ENCODE results near the gene MPPE1.

The MPPE1 gene

GRCh38 chr18:11884396-11885030 lies 23.6 kb downstream of the MPPE1 start:
- DNase-seq: no peak

GRCh38 chr18:11883153-11883552 lies 25.0 kb downstream of the MPPE1 start:
- no peak for DNase-seq

- DNase-seq: no peak
These were observed 25.5 kb downstream of the MPPE1 start for GRCh38 chr18:11882636-11883035.

- no peak for DNase-seq
These were observed 27.4 kb downstream of the MPPE1 start for GRCh38 chr18:11880586-11881304.

GRCh38 chr18:11877497-11878135 lies 30.5 kb downstream of the MPPE1 start:
- DNase-seq: no peak

- DNase-seq: no peak
These were observed 33.4 kb downstream of the MPPE1 start for GRCh38 chr18:11874676-11875075.

- DNase-seq: no peak
These were observed 34.3 kb downstream of the MPPE1 start for GRCh38 chr18:11873670-11874340.

GRCh38 chr18:11872479-11873136 lies 35.5 kb downstream of the MPPE1 start:
- DNase-seq: peak in 1 of 2 experiments; percentile 7

- DNase-seq: no peak
These were observed 36.6 kb downstream of the MPPE1 start for GRCh38 chr18:11871501-11871900.

- DNase-seq: no peak
These were observed 39.9 kb downstream of the MPPE1 start for GRCh38 chr18:11868230-11868629.

GRCh38 chr18:11866764-11867163 lies 41.4 kb downstream of the MPPE1 start:
- DNase-seq: no peak

- DNase-seq: no peak
These were observed 41.8 kb downstream of the MPPE1 start for GRCh38 chr18:11866329-11866728.

- DNase-seq: no peak
These were observed 43.0 kb downstream of the MPPE1 start for GRCh38 chr18:11865071-11865470.

GRCh38 chr18:11864471-11864870 lies 43.6 kb downstream of the MPPE1 start:
- DNase-seq: no peak

GRCh38 chr18:11862468-11863137 lies 45.5 kb downstream of the MPPE1 start:
- DNase-seq: no peak

- DNase-seq: no peak
These were observed 46.4 kb downstream of the MPPE1 start for GRCh38 chr18:11861583-11862288.

GRCh38 chr18:11860594-11861450 lies 47.3 kb downstream of the MPPE1 start:
- no peak for DNase-seq

GRCh38 chr18:11859903-11860407 lies 48.2 kb downstream of the MPPE1 start:
- DNase-seq: no peak

GRCh38 chr18:11859282-11859830 lies 48.8 kb downstream of the MPPE1 start:
- no peak for DNase-seq

- no peak for DNase-seq
These were observed 50.8 kb downstream of the MPPE1 start for GRCh38 chr18:11857177-11857887.

Data from NCI-H2081 (cell line).